AG20443 (cell line): ENCODE measurements around the gene CXCL14.

Source experiments
- DNase-seq: peaks from one replicate; pipeline ENCODE4 v3.0.0; 2012; ENCODE audit warnings: low spot score, mixed read lengths

The CXCL14 gene

GRCh38 chr5:135567661-135568060 lies 11.1 kb downstream of the CXCL14 start:
- DNase-seq = no peak

GRCh38 chr5:135566422-135567400 lies 12.1 kb downstream of the CXCL14 start:
- no peak for DNase-seq

- peak; percentile 84 for DNase-seq
These were observed 12.9 kb downstream of the CXCL14 start for GRCh38 chr5:135565725-135566421.

- DNase-seq = peak; percentile 32
These were observed 13.5 kb downstream of the CXCL14 start for GRCh38 chr5:135565266-135565665.

GRCh38 chr5:135564331-135564730 lies 14.5 kb downstream of the CXCL14 start:
- no peak for DNase-seq

- no peak for DNase-seq
These were observed 17.5 kb downstream of the CXCL14 start for GRCh38 chr5:135561266-135561665.

GRCh38 chr5:135560858-135561257 lies 17.9 kb downstream of the CXCL14 start:
- peak; percentile 89 for DNase-seq

GRCh38 chr5:135559354-135559753 lies 19.4 kb downstream of the CXCL14 start:
- no peak for DNase-seq

GRCh38 chr5:135557076-135557838 lies 21.5 kb downstream of the CXCL14 start:
- DNase-seq = no peak

- no peak for DNase-seq
These were observed 22.2 kb downstream of the CXCL14 start for GRCh38 chr5:135556620-135557019.

GRCh38 chr5:135555530-135555929 lies 23.3 kb downstream of the CXCL14 start:
- DNase-seq = no peak

GRCh38 chr5:135553688-135554462 lies 24.9 kb downstream of the CXCL14 start:
- DNase-seq = peak; percentile 59

- DNase-seq = peak; percentile 88
These were observed 27.0 kb downstream of the CXCL14 start for GRCh38 chr5:135551593-135552447.

GRCh38 chr5:135549413-135549812 lies 29.4 kb downstream of the CXCL14 start:
- no peak for DNase-seq

- no peak for DNase-seq
These were observed 31.1 kb downstream of the CXCL14 start for GRCh38 chr5:135547590-135548254.

GRCh38 chr5:135546912-135547311 lies 31.9 kb downstream of the CXCL14 start:
- DNase-seq = no peak

- no peak for DNase-seq
These were observed 32.7 kb downstream of the CXCL14 start for GRCh38 chr5:135546101-135546500.

- no peak for DNase-seq
These were observed 33.7 kb downstream of the CXCL14 start for GRCh38 chr5:135545099-135545498.

GRCh38 chr5:135543485-135544304 lies 35.1 kb downstream of the CXCL14 start:
- DNase-seq = peak; percentile 60
